K562 (cell line): ENCODE measurements around the gene KCNB1. TPM values are rescaled to one million over a fixed set of nuclear protein-coding genes. Genes with fewer than 3 reads are reported as not detected.

ENCODE experiments used
- ATAC-seq: fragments of 200-7000 bp; cut with Tn5 transposase; 3 replicates; pipeline ENCODE4 v1.9.1; 2020; ENCODE audit warnings: moderate library complexity
- BruUV-seq: library from RNA; stranded (reverse); fragments of 400-500 nt; replicated peaks from 2 replicates; lab custom pipeline; 2021; lab: Mats Ljungman, UMichigan
- CTCF ChIA-PET: fragments of 300-600 bp; formaldehyde crosslinking; extraction: SDS; loops from one replicate; lab custom pipeline; 2021; ENCODE audit warnings: low intra/inter-chr PET ratio; lab: Yijun Ruan, JAX
- POLR2A ChIA-PET: fragments of 300-600, 350-650 bp; sonication (Branson Sonifier 250); formaldehyde crosslinking; extraction: SDS; loops from one replicate; lab custom pipeline; 2021; ENCODE audit warnings: antibody characterized with exemption, inconsistent platforms; lab: Yijun Ruan, JAX
- DNase-seq, 4 experiments: peaks; one replicate each; pipeline versions ENCODE4 v3.0.0 to v3.0.0-alpha.2; 2011 to 2018; ENCODE audit warnings: low spot score in 3 of 4, mixed read lengths in 3 of 4; ENCODE audit errors: extremely low read depth in 1 of 4
- FAIRE-seq: peaks from 2 replicates; lab custom pipeline; 2011; peaks lifted over from hg19 to GRCh38; lab: Jason Lieb, UNC
- H2AFZ ChIP-seq: 2 replicates; pipeline ENCODE4 v1.6.0; 2011; ENCODE audit warnings: low read depth, low read length, control low read depth, inconsistent platforms
- H3K27ac ChIP-seq: fragments of 200-600 bp; 3 replicates; pipeline ENCODE4 v1.8.0; 2011; ENCODE audit warnings: low read depth, mild to moderate bottlenecking, control low read depth, inconsistent platforms, low read length, moderate library complexity, mixed read lengths; ENCODE audit errors: extremely low read depth
- H3K27me3 ChIP-seq, 2 experiments: fragments of 300-600 bp in 1 of 2; 2 replicates in 1 of 2; 3 replicates in 1 of 2; pipeline versions ENCODE4 v1.6.0 to v1.8.0; 2011; ENCODE audit warnings: inconsistent platforms in 2 of 2, low read length in 2 of 2, mild to moderate bottlenecking in 1 of 2, mixed read lengths in 1 of 2, moderate library complexity in 1 of 2; ENCODE audit not compliant: control insufficient read depth in 2 of 2, insufficient read depth in 2 of 2
- H3K36me3 ChIP-seq: fragments of 300-600 bp; 3 replicates; pipeline ENCODE4 v1.8.0; 2011; ENCODE audit warnings: mild to moderate bottlenecking, low read length, inconsistent platforms; ENCODE audit not compliant: control insufficient read depth, insufficient read depth
- H3K4me1 ChIP-seq, 2 experiments: fragments of 200-600 bp in 1 of 2; replicated peaks in 1 of 2; 2 replicates in 1 of 2; 3 replicates in 1 of 2; pipeline versions ENCODE4 v1.5.1 to v1.8.0; 2011; ENCODE audit warnings: inconsistent platforms in 2 of 2, low read length in 2 of 2, mild to moderate bottlenecking in 1 of 2, mixed read lengths in 1 of 2, moderate library complexity in 1 of 2; ENCODE audit not compliant: control insufficient read depth in 2 of 2, insufficient read depth in 2 of 2
- H3K4me2 ChIP-seq: 2 replicates; pipeline ENCODE4 v1.6.1; 2011; ENCODE audit warnings: low read length, control low read depth, inconsistent platforms, mixed read lengths; ENCODE audit not compliant: insufficient read depth
- H3K4me3 ChIP-seq: fragments of 200-600 bp; sonication (generic), shearing (Covaris generic); 2 replicates; pipeline ENCODE4 v1.5.1; 2016; ENCODE audit warnings: control low read depth, inconsistent platforms
- H3K79me2 ChIP-seq: fragments of 200-600 bp; 3 replicates; pipeline ENCODE4 v1.8.0; 2011; ENCODE audit warnings: low read length, inconsistent platforms; ENCODE audit not compliant: control insufficient read depth, insufficient read depth
- H3K9ac ChIP-seq, 2 experiments: 2 replicates each; pipeline versions ENCODE4 v1.6.0 to v1.6.1; 2011; ENCODE audit warnings: low read depth in 2 of 2, low read length in 2 of 2, control low read depth in 1 of 2, inconsistent platforms in 1 of 2, mild to moderate bottlenecking in 1 of 2, mixed read lengths in 1 of 2; ENCODE audit not compliant: insufficient read depth in 1 of 2
- H3K9me1 ChIP-seq: one replicate; pipeline ENCODE4 v1.6.0; 2011; ENCODE audit warnings: inconsistent platforms, mild to moderate bottlenecking, low read length, moderate library complexity; ENCODE audit not compliant: control insufficient read depth, insufficient read depth
- H3K9me3 ChIP-seq: replicated peaks from 2 replicates; pipeline ENCODE4 v1.5.1; 2011; ENCODE audit warnings: low read depth, low read length, inconsistent platforms; ENCODE audit not compliant: control insufficient read depth, insufficient read depth
- H4K20me1 ChIP-seq: replicated peaks from 2 replicates; pipeline ENCODE4 v1.6.1; 2011; ENCODE audit warnings: low read length, inconsistent platforms, mixed read lengths; ENCODE audit not compliant: control insufficient read depth, insufficient read depth
- BRCA1 ChIP-seq, 2 experiments: fragments of 450-650 bp in 1 of 2; sonication (generic) in 1 of 2; formaldehyde crosslinking in 1 of 2; IDR thresholded peaks; 2 replicates each; pipeline versions ENCODE4 v1.5.0 to v1.6.1; 2017 to 2020; ENCODE audit warnings: mild to moderate bottlenecking in 1 of 2, missing genetic modification reagents in 1 of 2
- KDM4B ChIP-seq, 2 experiments: fragments of 450-650 bp in 1 of 2; sonication (generic) in 1 of 2; IDR thresholded peaks; 2 replicates each; pipeline ENCODE4 v1.6.1; 2016 to 2017; ENCODE audit warnings: borderline replicate concordance in 2 of 2, antibody characterized with exemption in 1 of 2, low read depth in 1 of 2, mild to moderate bottlenecking in 1 of 2
- LCOR ChIP-seq: sonication (generic); formaldehyde crosslinking; IDR thresholded peaks from 2 replicates; pipeline ENCODE4 v1.8.0; 2022; ENCODE audit warnings: mild to moderate bottlenecking, missing genetic modification reagents
- SREBF2 ChIP-seq: sonication (generic); formaldehyde crosslinking; IDR thresholded peaks from 2 replicates; pipeline ENCODE4 v1.4.0; 2020; ENCODE audit warnings: mild to moderate bottlenecking, missing genetic modification reagents
- SRSF1 ChIP-seq: fragments of 200-400 bp; formaldehyde crosslinking; IDR thresholded peaks from 2 replicates; pipeline ENCODE4 v1.6.1; 2017; ENCODE audit warnings: mild to moderate bottlenecking, low read depth, low read length, moderate library complexity
- STAT5A ChIP-seq: IDR thresholded peaks from 2 replicates; pipeline ENCODE4 v1.6.1; 2012; ENCODE audit warnings: low read length, inconsistent platforms, borderline replicate concordance
- ZNF239 ChIP-seq: fragments of 250-450 bp; sonication (Bioruptor Pico); IDR thresholded peaks from 2 replicates; pipeline ENCODE4 v1.4.0; 2020; ENCODE audit warnings: mild to moderate bottlenecking
- ZNF444 ChIP-seq: fragments of 250-450 bp; sonication (Bioruptor Pico); IDR thresholded peaks from 2 replicates; pipeline ENCODE4 v1.4.0; 2020; ENCODE audit warnings: mild to moderate bottlenecking, moderate library complexity
- WGBS: fragments of 100-300 bp; shearing (Covaris generic); methylation state at CpG from one replicate; pipeline ENCODE4 v1.1.6; 2016; ENCODE audit warnings: low coverage, mixed read lengths; ENCODE audit not compliant: insufficient coverage; ENCODE audit errors: missing lambda C conversion rate; 5-methylcytosine and 5-hydroxymethylcytosine counted together
- in situ Hi-C: fragments of 300-500 bp; cut with MboI; formaldehyde crosslinking; loops from 4 replicates; pipeline ENCODE4 v1.15.0; 2018; ENCODE audit warnings: inconsistent platforms, mixed read lengths
- intact Hi-C: fragments of 100-400 bp; cut with micrococcal nuclease; formaldehyde crosslinking; loops from 2 replicates; pipeline ENCODE4 v1.14.2; 2022
- polyA plus RNA-seq, 8 experiments: library from polyadenylated mRNA; depleted of rRNA in 4 of 8; stranded (reverse) in 5 of 8; unstranded in 3 of 8; fragments of >200 nt; fragmentation: Nextera tagmentation in 2 of 8; fragmentation: Illumina TruSeq in 1 of 8; extraction: Ambion mirVana in 2 of 8; extraction: Trizol in 1 of 8; gene quantifications; 2 replicates each; pipeline versions ENCODE4 v1.2.1 to v1.2.3, GENCODE V29; 2011 to 2014; ENCODE audit warnings: inconsistent platforms in 1 of 8, missing spikeins in 1 of 8
- total RNA-seq, 7 experiments: library from RNA; depleted of rRNA in 6 of 7; stranded (reverse); fragments of >200 nt in 6 of 7; fragmentation: Illumina TruSeq in 2 of 7; extraction: Trizol in 2 of 7; gene quantifications; 2 replicates each; pipeline versions ENCODE4 v1.2.1 to v1.2.3, GENCODE V29; 2011 to 2021; ENCODE audit warnings: low replicate concordance in 1 of 7
- TF ChIP-seq, protein P1 (sequence below): sonication (generic); formaldehyde crosslinking; IDR thresholded peaks from 2 replicates; pipeline ENCODE4 v1.8.0; 2022; ENCODE audit warnings: mild to moderate bottlenecking, missing genetic modification reagents
- TF ChIP-seq, protein P2 (sequence below): fragments of 250-450 bp; sonication (Bioruptor Pico); IDR thresholded peaks from 2 replicates; pipeline ENCODE4 v1.8.0; 2022; ENCODE audit warnings: inconsistent platforms
- TF ChIP-seq, protein P3 (sequence below): sonication (generic); formaldehyde crosslinking; IDR thresholded peaks from 2 replicates; pipeline ENCODE4 v1.8.0; 2023; ENCODE audit warnings: missing genetic modification reagents, mild to moderate bottlenecking, borderline replicate concordance

Gene KCNB1
- total and polyA plus RNA-seq, 9 of the 15 experiments (the other 6 are each of a cell fraction or from before 2014, with no cell fraction given), result 0.01 to 0.06 TPM; not detected in 7

DNA sequence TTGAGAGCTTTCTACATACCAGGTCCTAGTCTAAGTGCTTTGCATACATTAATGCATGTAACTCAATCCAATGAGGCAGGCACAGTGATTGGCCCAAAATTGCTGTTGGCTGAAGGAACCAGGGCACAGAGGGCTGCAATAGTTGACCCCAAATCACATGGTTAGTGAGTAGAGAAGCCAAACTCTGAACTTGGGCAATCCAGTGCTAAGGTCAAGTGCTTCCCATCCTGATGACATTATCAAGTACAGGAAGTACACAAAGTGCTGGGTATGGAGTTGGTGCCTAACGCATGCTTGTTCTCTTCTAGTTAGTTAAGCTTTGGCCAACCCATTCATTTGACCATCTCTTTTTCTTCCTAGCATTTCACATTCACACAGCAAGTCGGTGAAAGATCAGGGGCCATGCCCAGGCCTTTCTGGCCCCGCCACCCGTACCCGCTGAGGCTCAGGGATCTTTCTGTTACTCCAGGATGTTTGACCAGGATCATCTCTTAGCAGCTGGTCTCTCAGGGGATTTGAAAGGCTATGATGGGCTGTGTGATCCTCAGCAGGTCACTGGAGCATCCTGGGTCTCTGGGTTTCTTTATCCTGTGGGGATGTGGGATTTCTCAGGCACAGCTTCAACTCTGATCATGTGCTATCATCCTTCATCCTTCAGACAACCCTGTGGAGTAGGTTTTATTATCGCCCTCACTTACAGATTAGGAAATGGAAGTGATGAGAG lies 7.0 kb downstream of the KCNB1 start:
- BruUV-seq, result no TSS peak
- H3K4me1 ChIP-seq, result no peaks in the 10 kb centered on the region
- ChIA-PET CTCF (no interaction called here), POLR2A (interaction anchor here (0.6 kb wide), 1 partner anchor 97 kb away, joined by 3 read pairs; no protein-coding TSS in a partner anchor)
- no peaks in the 10 kb centered on the region for H3K9me3 ChIP-seq
- H3K36me3 ChIP-seq, result no peaks in the 10 kb centered on the region
- H3K79me2 ChIP-seq, result no peaks in the 10 kb centered on the region
- ATAC-seq (no peak), FAIRE-seq (no peak), DNase-seq (no peak)
- in situ Hi-C loops, result no loop called here
- 0 out of 2 replicates have a peak, but pooled peaks cover 7% of the 10 kb centered on the region for H4K20me1 ChIP-seq
- peaks cover 4 to 32% of the 10 kb centered on the region in 2 experiments for H3K27me3 ChIP-seq
- no peak overlapping the region for H3K9ac ChIP-seq
- intact Hi-C loops, result no loop called here
- no peak overlapping the region for H2AFZ ChIP-seq
- 0% methylated on average over 6 of the region's 6 CpGs for WGBS
- H3K9me1 ChIP-seq, result no peaks in the 10 kb centered on the region
- H3K27ac ChIP-seq, result no peak overlapping the region
- H3K4me3 ChIP-seq, result no peak overlapping the region
- no peak overlapping the region for H3K4me2 ChIP-seq
- no peak for TF ChIP-seq LCOR
- no peak for TF ChIP-seq ZNF444 (CRISPR knock-in tag)
- TF ChIP-seq SREBF2 (CRISPR knock-in tag), result no peak
- TF ChIP-seq ZNF239 (CRISPR knock-in tag), result no peak
- no peak for TF ChIP-seq STAT5A
- TF ChIP-seq, protein P1, sequence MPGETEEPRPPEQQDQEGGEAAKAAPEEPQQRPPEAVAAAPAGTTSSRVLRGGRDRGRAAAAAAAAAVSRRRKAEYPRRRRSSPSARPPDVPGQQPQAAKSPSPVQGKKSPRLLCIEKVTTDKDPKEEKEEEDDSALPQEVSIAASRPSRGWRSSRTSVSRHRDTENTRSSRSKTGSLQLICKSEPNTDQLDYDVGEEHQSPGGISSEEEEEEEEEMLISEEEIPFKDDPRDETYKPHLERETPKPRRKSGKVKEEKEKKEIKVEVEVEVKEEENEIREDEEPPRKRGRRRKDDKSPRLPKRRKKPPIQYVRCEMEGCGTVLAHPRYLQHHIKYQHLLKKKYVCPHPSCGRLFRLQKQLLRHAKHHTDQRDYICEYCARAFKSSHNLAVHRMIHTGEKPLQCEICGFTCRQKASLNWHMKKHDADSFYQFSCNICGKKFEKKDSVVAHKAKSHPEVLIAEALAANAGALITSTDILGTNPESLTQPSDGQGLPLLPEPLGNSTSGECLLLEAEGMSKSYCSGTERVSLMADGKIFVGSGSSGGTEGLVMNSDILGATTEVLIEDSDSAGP, result no peak
- no peak for TF ChIP-seq KDM4B (IDR thresholded peaks at IDR 0.05; ENCODE audit: borderline replicate concordance in 2 of 2, low read depth in 1 of 2)
- TF ChIP-seq, protein P2, sequence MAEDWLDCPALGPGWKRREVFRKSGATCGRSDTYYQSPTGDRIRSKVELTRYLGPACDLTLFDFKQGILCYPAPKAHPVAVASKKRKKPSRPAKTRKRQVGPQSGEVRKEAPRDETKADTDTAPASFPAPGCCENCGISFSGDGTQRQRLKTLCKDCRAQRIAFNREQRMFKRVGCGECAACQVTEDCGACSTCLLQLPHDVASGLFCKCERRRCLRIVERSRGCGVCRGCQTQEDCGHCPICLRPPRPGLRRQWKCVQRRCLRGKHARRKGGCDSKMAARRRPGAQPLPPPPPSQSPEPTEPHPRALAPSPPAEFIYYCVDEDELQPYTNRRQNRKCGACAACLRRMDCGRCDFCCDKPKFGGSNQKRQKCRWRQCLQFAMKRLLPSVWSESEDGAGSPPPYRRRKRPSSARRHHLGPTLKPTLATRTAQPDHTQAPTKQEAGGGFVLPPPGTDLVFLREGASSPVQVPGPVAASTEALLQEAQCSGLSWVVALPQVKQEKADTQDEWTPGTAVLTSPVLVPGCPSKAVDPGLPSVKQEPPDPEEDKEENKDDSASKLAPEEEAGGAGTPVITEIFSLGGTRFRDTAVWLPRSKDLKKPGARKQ, result no peak
- TF ChIP-seq BRCA1 (IDR thresholded peaks at IDR 0.05), result no peak
- no peak for TF ChIP-seq BRCA1 (CRISPR knock-in tag; IDR thresholded peaks at IDR 0.05)
- no peak for TF ChIP-seq SRSF1
- TF ChIP-seq, protein P3, sequence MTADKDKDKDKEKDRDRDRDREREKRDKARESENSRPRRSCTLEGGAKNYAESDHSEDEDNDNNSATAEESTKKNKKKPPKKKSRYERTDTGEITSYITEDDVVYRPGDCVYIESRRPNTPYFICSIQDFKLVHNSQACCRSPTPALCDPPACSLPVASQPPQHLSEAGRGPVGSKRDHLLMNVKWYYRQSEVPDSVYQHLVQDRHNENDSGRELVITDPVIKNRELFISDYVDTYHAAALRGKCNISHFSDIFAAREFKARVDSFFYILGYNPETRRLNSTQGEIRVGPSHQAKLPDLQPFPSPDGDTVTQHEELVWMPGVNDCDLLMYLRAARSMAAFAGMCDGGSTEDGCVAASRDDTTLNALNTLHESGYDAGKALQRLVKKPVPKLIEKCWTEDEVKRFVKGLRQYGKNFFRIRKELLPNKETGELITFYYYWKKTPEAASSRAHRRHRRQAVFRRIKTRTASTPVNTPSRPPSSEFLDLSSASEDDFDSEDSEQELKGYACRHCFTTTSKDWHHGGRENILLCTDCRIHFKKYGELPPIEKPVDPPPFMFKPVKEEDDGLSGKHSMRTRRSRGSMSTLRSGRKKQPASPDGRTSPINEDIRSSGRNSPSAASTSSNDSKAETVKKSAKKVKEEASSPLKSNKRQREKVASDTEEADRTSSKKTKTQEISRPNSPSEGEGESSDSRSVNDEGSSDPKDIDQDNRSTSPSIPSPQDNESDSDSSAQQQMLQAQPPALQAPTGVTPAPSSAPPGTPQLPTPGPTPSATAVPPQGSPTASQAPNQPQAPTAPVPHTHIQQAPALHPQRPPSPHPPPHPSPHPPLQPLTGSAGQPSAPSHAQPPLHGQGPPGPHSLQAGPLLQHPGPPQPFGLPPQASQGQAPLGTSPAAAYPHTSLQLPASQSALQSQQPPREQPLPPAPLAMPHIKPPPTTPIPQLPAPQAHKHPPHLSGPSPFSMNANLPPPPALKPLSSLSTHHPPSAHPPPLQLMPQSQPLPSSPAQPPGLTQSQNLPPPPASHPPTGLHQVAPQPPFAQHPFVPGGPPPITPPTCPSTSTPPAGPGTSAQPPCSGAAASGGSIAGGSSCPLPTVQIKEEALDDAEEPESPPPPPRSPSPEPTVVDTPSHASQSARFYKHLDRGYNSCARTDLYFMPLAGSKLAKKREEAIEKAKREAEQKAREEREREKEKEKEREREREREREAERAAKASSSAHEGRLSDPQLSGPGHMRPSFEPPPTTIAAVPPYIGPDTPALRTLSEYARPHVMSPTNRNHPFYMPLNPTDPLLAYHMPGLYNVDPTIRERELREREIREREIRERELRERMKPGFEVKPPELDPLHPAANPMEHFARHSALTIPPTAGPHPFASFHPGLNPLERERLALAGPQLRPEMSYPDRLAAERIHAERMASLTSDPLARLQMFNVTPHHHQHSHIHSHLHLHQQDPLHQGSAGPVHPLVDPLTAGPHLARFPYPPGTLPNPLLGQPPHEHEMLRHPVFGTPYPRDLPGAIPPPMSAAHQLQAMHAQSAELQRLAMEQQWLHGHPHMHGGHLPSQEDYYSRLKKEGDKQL (CRISPR knock-in tag), result no peak
- TF ChIP-seq, all 486 proteins: peak for 0
